GM13977 (cell line): ENCODE measurements around the gene HPN.

ENCODE experiments used
- DNase-seq: peaks from one replicate; pipeline ENCODE4 v3.0.0; 2012; ENCODE audit warnings: low spot score
- CTCF ChIP-seq: IDR thresholded peaks from 2 replicates; pipeline ENCODE4 v1.5.1; 2012; ENCODE audit warnings: mild to moderate bottlenecking, control low read depth; ENCODE audit not compliant: insufficient read depth; ENCODE audit errors: extremely low read depth, missing control alignments
- in situ Hi-C: fragments of 300-500 bp; cut with MboI; formaldehyde crosslinking; loops from one replicate; pipeline ENCODE4 v1.12.0; 2022; ENCODE audit warnings: low sequenced_read_pairs, low pct_unique_long_range_greater_than_20kb, mixed read lengths, inconsistent platforms; ENCODE audit not compliant: unreplicated experiment

The HPN gene

GRCh38 chr19:35070471-35070870 is 28.9 kb downstream of the HPN start:
- TF ChIP-seq CTCF: no peak
- in situ Hi-C loops: no loop called here
- no peak for DNase-seq

- no peak for TF ChIP-seq CTCF
- in situ Hi-C loops: no loop called here
- no peak for DNase-seq
Observed at GRCh38 chr19:35073516-35073915, 32.0 kb downstream of the HPN start.

GRCh38 chr19:35073941-35074340 is 32.4 kb downstream of the HPN start:
- no peak for TF ChIP-seq CTCF
- DNase-seq: no peak
- in situ Hi-C loops: no loop called here

GRCh38 chr19:35074426-35075201 is 33.1 kb downstream of the HPN start:
- DNase-seq: no peak
- in situ Hi-C loops: no loop called here
- no peak for TF ChIP-seq CTCF

GRCh38 chr19:35075202-35076025 is 33.9 kb downstream of the HPN start:
- TF ChIP-seq CTCF: no peak
- no peak for DNase-seq
- in situ Hi-C loops: no loop called here

GRCh38 chr19:35076026-35076370 is 34.5 kb downstream of the HPN start:
- in situ Hi-C loops: no loop called here
- no peak for TF ChIP-seq CTCF
- DNase-seq: no peak
